ENCODE measurements around the gene CHRNA4.

The CHRNA4 gene

GRCh38 chr20:63361519-63362435 lies 628 bp upstream of the CHRNA4 start:
- no peak overlapping the region for H3K27ac ChIP-seq (ENCODE audit: low read depth, low read length)
- peaks cover 21% of the 10 kb centered on the region for H3K27me3 ChIP-seq (ENCODE audit: insufficient read depth, low read length)
- no peaks in the 10 kb centered on the region for H3K79me2 ChIP-seq (ENCODE audit: control insufficient read depth, insufficient read depth, low read length, unreplicated experiment)
- H3K36me3 ChIP-seq (ENCODE audit: insufficient read depth, low read length) = no peaks in the 10 kb centered on the region
- no peaks in the 10 kb centered on the region for H3K4me1 ChIP-seq (ENCODE audit: control insufficient read depth, insufficient read depth, low read length, unreplicated experiment)
- no peak overlapping the region for H2AFZ ChIP-seq (ENCODE audit: low read length, unreplicated experiment)
- H3K4me3 ChIP-seq (ENCODE audit: low read depth, low read length) = no peak overlapping the region

- H3K4me1 ChIP-seq (ENCODE audit: control insufficient read depth, insufficient read depth, low read length, unreplicated experiment) = no peaks in the 10 kb centered on the region
- peaks cover 21% of the 10 kb centered on the region for H3K27me3 ChIP-seq (ENCODE audit: insufficient read depth, low read length)
- H3K4me3 ChIP-seq (ENCODE audit: low read depth, low read length) = no peak overlapping the region
- no peaks in the 10 kb centered on the region for H3K36me3 ChIP-seq (ENCODE audit: insufficient read depth, low read length)
- no peaks in the 10 kb centered on the region for H3K79me2 ChIP-seq (ENCODE audit: control insufficient read depth, insufficient read depth, low read length, unreplicated experiment)
- H2AFZ ChIP-seq (ENCODE audit: low read length, unreplicated experiment) = no peak overlapping the region
- no peak overlapping the region for H3K27ac ChIP-seq (ENCODE audit: low read depth, low read length)
These were observed 956 bp downstream of the CHRNA4 start for GRCh38 chr20:63359937-63360849.

- Histone ChIP-seq H3K36me3 (ENCODE audit: insufficient read depth, low read length) (no peaks in the 10 kb centered on the region), H3K27me3 (ENCODE audit: insufficient read depth, low read length) (peaks cover 21% of the 10 kb centered on the region), H3K4me1 (ENCODE audit: control insufficient read depth, insufficient read depth, low read length, unreplicated experiment) (no peaks in the 10 kb centered on the region), H3K27ac (ENCODE audit: low read depth, low read length) (no peak overlapping the region), H3K79me2 (ENCODE audit: control insufficient read depth, insufficient read depth, low read length, unreplicated experiment) (no peaks in the 10 kb centered on the region), H3K4me3 (ENCODE audit: low read depth, low read length) (no peak overlapping the region), H2AFZ (ENCODE audit: low read length, unreplicated experiment) (no peak overlapping the region)
These were observed 1.8 kb downstream of the CHRNA4 start for GRCh38 chr20:63359164-63359934.

GRCh38 chr20:63357921-63358905 lies 2.9 kb downstream of the CHRNA4 start:
- no peak overlapping the region for H3K4me3 ChIP-seq (ENCODE audit: low read depth, low read length)
- H3K36me3 ChIP-seq (ENCODE audit: insufficient read depth, low read length) = no peaks in the 10 kb centered on the region
- no peaks in the 10 kb centered on the region for H3K79me2 ChIP-seq (ENCODE audit: control insufficient read depth, insufficient read depth, low read length, unreplicated experiment)
- no peaks in the 10 kb centered on the region for H3K4me1 ChIP-seq (ENCODE audit: control insufficient read depth, insufficient read depth, low read length, unreplicated experiment)
- no peak overlapping the region for H3K27ac ChIP-seq (ENCODE audit: low read depth, low read length)
- H2AFZ ChIP-seq (ENCODE audit: low read length, unreplicated experiment) = no peak overlapping the region
- peaks cover 21% of the 10 kb centered on the region for H3K27me3 ChIP-seq (ENCODE audit: insufficient read depth, low read length)

- Histone ChIP-seq H3K4me3 (ENCODE audit: low read depth, low read length) (no peak overlapping the region), H3K79me2 (ENCODE audit: control insufficient read depth, insufficient read depth, low read length, unreplicated experiment) (no peaks in the 10 kb centered on the region), H2AFZ (ENCODE audit: low read length, unreplicated experiment) (no peak overlapping the region), H3K27ac (ENCODE audit: low read depth, low read length) (no peak overlapping the region), H3K36me3 (ENCODE audit: insufficient read depth, low read length) (no peaks in the 10 kb centered on the region), H3K4me1 (ENCODE audit: control insufficient read depth, insufficient read depth, low read length, unreplicated experiment) (no peaks in the 10 kb centered on the region), H3K27me3 (ENCODE audit: insufficient read depth, low read length) (peaks cover 18% of the 10 kb centered on the region)
These were observed 3.9 kb downstream of the CHRNA4 start for GRCh38 chr20:63356931-63357879.

- Histone ChIP-seq H3K79me2 (ENCODE audit: control insufficient read depth, insufficient read depth, low read length, unreplicated experiment) (no peaks in the 10 kb centered on the region), H3K36me3 (ENCODE audit: insufficient read depth, low read length) (no peaks in the 10 kb centered on the region), H3K4me3 (ENCODE audit: low read depth, low read length) (no peak overlapping the region), H3K4me1 (ENCODE audit: control insufficient read depth, insufficient read depth, low read length, unreplicated experiment) (no peaks in the 10 kb centered on the region), H3K27ac (ENCODE audit: low read depth, low read length) (no peak overlapping the region), H2AFZ (ENCODE audit: low read length, unreplicated experiment) (no peak overlapping the region), H3K27me3 (ENCODE audit: insufficient read depth, low read length) (peaks cover 14% of the 10 kb centered on the region)
These were observed 4.6 kb downstream of the CHRNA4 start for GRCh38 chr20:63356511-63356910.

GRCh38 chr20:63355781-63356295 lies 5.3 kb downstream of the CHRNA4 start:
- no peaks in the 10 kb centered on the region for H3K4me1 ChIP-seq (ENCODE audit: control insufficient read depth, insufficient read depth, low read length, unreplicated experiment)
- no peaks in the 10 kb centered on the region for H3K36me3 ChIP-seq (ENCODE audit: insufficient read depth, low read length)
- H2AFZ ChIP-seq (ENCODE audit: low read length, unreplicated experiment) = no peak overlapping the region
- no peaks in the 10 kb centered on the region for H3K79me2 ChIP-seq (ENCODE audit: control insufficient read depth, insufficient read depth, low read length, unreplicated experiment)
- no peak overlapping the region for H3K4me3 ChIP-seq (ENCODE audit: low read depth, low read length)
- peaks cover 11% of the 10 kb centered on the region for H3K27me3 ChIP-seq (ENCODE audit: insufficient read depth, low read length)
- H3K27ac ChIP-seq (ENCODE audit: low read depth, low read length) = no peak overlapping the region

- Histone ChIP-seq H3K27ac (ENCODE audit: low read depth, low read length) (no peak overlapping the region), H3K79me2 (ENCODE audit: control insufficient read depth, insufficient read depth, low read length, unreplicated experiment) (no peaks in the 10 kb centered on the region), H3K36me3 (ENCODE audit: insufficient read depth, low read length) (no peaks in the 10 kb centered on the region), H3K4me1 (ENCODE audit: control insufficient read depth, insufficient read depth, low read length, unreplicated experiment) (no peaks in the 10 kb centered on the region), H3K27me3 (ENCODE audit: insufficient read depth, low read length) (peaks cover under 1% of the 10 kb centered on the region), H3K4me3 (ENCODE audit: low read depth, low read length) (no peak overlapping the region), H2AFZ (ENCODE audit: low read length, unreplicated experiment) (no peak overlapping the region)
These were observed 6.4 kb downstream of the CHRNA4 start for GRCh38 chr20:63354636-63355350.
